Omental fat pad (tissue), 4 donors: ENCODE measurements around the gene IDNK. TPM values are rescaled to one million over a fixed set of nuclear protein-coding genes. Genes with fewer than 3 reads are reported as not detected.
A peak's percentile ranks its signal among the peaks of the same experiment; 100 is the strongest.

Experiments used
- ATAC-seq: fragments of 150-250 bp; one replicate; pipeline ENCODE4 v1.9.1; 2016; ENCODE audit warnings: mild to moderate bottlenecking, moderate library complexity; ENCODE audit not compliant: low FRiP score
- DNase-seq: peaks from one replicate; pipeline ENCODE4 v3.0.0-alpha.2; 2019; ENCODE audit warnings: low spot score
- CTCF ChIP-seq, 3 donors: fragments of 450-650 bp; IDR thresholded peaks; one replicate each; pipeline ENCODE4 v1.5.1; 2016 to 2017; ENCODE audit warnings: antibody characterized with exemption in 3 of 3, mild to moderate bottlenecking in 3 of 3, moderate library complexity in 2 of 3
- total RNA-seq, 4 donors: library from RNA; depleted of rRNA; stranded (reverse); fragments of >200 nt; gene quantifications; one replicate each; pipeline ENCODE4 v1.1.0, GENCODE V29; 2016

Gene IDNK
- total RNA-seq, 4 donors from 2014 or later, result 5.9 to 9.0 (median 7.7) TPM

GRCh38 chr9:83622433-83622938 lies 457 bp upstream of the IDNK start:
- TF ChIP-seq CTCF (IDR thresholded peaks at IDR 0.05), result no peak
- no peak for ATAC-seq
- DNase-seq, result peak; percentile 43

- DNase-seq, result no peak
- TF ChIP-seq CTCF (IDR thresholded peaks at IDR 0.05), result no peak
- ATAC-seq, result no peak
Measured at GRCh38 chr9:83623679-83624076, 735 bp downstream of the IDNK start.

GRCh38 chr9:83625178-83625577 lies 2.2 kb downstream of the IDNK start:
- no peak for TF ChIP-seq CTCF (IDR thresholded peaks at IDR 0.05)
- no peak for ATAC-seq
- DNase-seq, result no peak

- TF ChIP-seq CTCF (IDR thresholded peaks at IDR 0.05), result no peak
- ATAC-seq (no peak), DNase-seq (no peak)
Measured at GRCh38 chr9:83628540-83628939, 5.6 kb downstream of the IDNK start.

GRCh38 chr9:83629433-83630104 lies 6.6 kb downstream of the IDNK start:
- DNase-seq (no peak), ATAC-seq (no peak)
- TF ChIP-seq CTCF (IDR thresholded peaks at IDR 0.05), result no peak

GRCh38 chr9:83630938-83631457 lies 8.1 kb downstream of the IDNK start:
- TF ChIP-seq CTCF (IDR thresholded peaks at IDR 0.05), result no peak
- ATAC-seq (no peak), DNase-seq (no peak)

GRCh38 chr9:83633255-83633654 lies 10.3 kb downstream of the IDNK start:
- no peak for DNase-seq
- TF ChIP-seq CTCF (IDR thresholded peaks at IDR 0.05), result no peak
- no peak for ATAC-seq
